Neural progenitor cell (in vitro differentiated cells): Measurements from ENCODE around the gene TNFRSF11A. TPM values are rescaled to one million over a fixed set of nuclear protein-coding genes. Genes with fewer than 3 reads are reported as not detected.
A peak's percentile ranks its signal among the peaks of the same experiment; 100 is the strongest.

Source experiments
- DNase-seq: peaks from one replicate; pipeline ENCODE4 v3.0.0-alpha.2; 2016; ENCODE audit warnings: low spot score
- H2AFZ ChIP-seq: fragments of 200-600 bp; sonication (generic); replicated peaks from 2 replicates; pipeline ENCODE4 v1.6.1; 2016; ENCODE audit warnings: antibody characterized with exemption
- H3F3A ChIP-seq: fragments of 200-600 bp; sonication (generic); 2 replicates; pipeline ENCODE4 v1.6.1; 2016; ENCODE audit warnings: antibody characterized with exemption, low read depth
- H3K27ac ChIP-seq: fragments of 200-600 bp; sonication (generic); 2 replicates; pipeline ENCODE4 v1.5.1; 2016; ENCODE audit warnings: mild to moderate bottlenecking
- H3K27me3 ChIP-seq: fragments of 200-600 bp; sonication (generic); 2 replicates; pipeline ENCODE4 v1.6.1; 2016; ENCODE audit warnings: mild to moderate bottlenecking, moderate library complexity
- H3K36me3 ChIP-seq: fragments of 200-600 bp; sonication (generic); 2 replicates; pipeline ENCODE4 v1.5.1; 2016
- H3K4me1 ChIP-seq: fragments of 200-600 bp; sonication (generic); 2 replicates; pipeline ENCODE4 v1.6.1; 2016; ENCODE audit warnings: mixed run types
- H3K4me2 ChIP-seq: fragments of 200-600 bp; sonication (generic); 2 replicates; pipeline ENCODE4 v1.6.1; 2016
- H3K4me3 ChIP-seq: fragments of 200-600 bp; sonication (generic); 2 replicates; pipeline ENCODE4 v1.5.1; 2016
- H3K79me2 ChIP-seq: fragments of 200-600 bp; sonication (generic); 2 replicates; pipeline ENCODE4 v1.6.1; 2016; ENCODE audit warnings: low read depth
- H3K9ac ChIP-seq: fragments of 200-600 bp; sonication (generic); 2 replicates; pipeline ENCODE4 v1.6.1; 2016
- H3K9me3 ChIP-seq: fragments of 200-600 bp; sonication (generic); 2 replicates; pipeline ENCODE4 v1.5.1; 2016; ENCODE audit warnings: low read depth
- H4K20me1 ChIP-seq: fragments of 200-600 bp; sonication (generic); 2 replicates; pipeline ENCODE4 v1.6.1; 2016; ENCODE audit warnings: low read depth
- H3K27ac Mint-ChIP-seq: 3 replicates; pipeline ENCODE4 v1.8.0; 2021; ENCODE audit warnings: mixed read lengths
- H3K27me3 Mint-ChIP-seq: 2 replicates; pipeline ENCODE4 v1.8.0; 2022; ENCODE audit warnings: low read depth, mild to moderate bottlenecking, inconsistent platforms, moderate library complexity, mixed read lengths; ENCODE audit not compliant: insufficient read depth
- H3K36me3 Mint-ChIP-seq: 3 replicates; pipeline ENCODE4 v1.8.0; 2021; ENCODE audit warnings: mixed read lengths
- H3K4me1 Mint-ChIP-seq: 3 replicates; pipeline ENCODE4 v1.8.0; 2021; ENCODE audit warnings: mixed read lengths
- H3K4me3 Mint-ChIP-seq: 3 replicates; pipeline ENCODE4 v1.8.0; 2021; ENCODE audit warnings: mild to moderate bottlenecking, moderate library complexity, mixed read lengths
- H3K9me3 Mint-ChIP-seq: 3 replicates; pipeline ENCODE4 v1.8.0; 2020; ENCODE audit warnings: mixed read lengths
- EZH2 ChIP-seq: fragments of 200-600 bp; sonication (generic); IDR thresholded peaks from 2 replicates; pipeline ENCODE4 v1.6.1; 2017; ENCODE audit warnings: antibody characterized with exemption, mild to moderate bottlenecking, moderate library complexity
- EZH2phosphoT487 ChIP-seq: fragments of 200-600 bp; sonication (generic); IDR thresholded peaks from 2 replicates; pipeline ENCODE4 v1.6.1; 2017; ENCODE audit warnings: antibody characterized with exemption
- total RNA-seq: library from RNA; depleted of rRNA; stranded (reverse); fragments of >200 nt; gene quantifications from 2 replicates; pipeline ENCODE4 v1.2.3, GENCODE V29; 2015; ENCODE audit warnings: low replicate concordance
- TF ChIP-seq, protein P1 (sequence below): fragments of 200-600 bp; sonication (generic); IDR thresholded peaks from 2 replicates; pipeline ENCODE4 v1.5.1; 2017; ENCODE audit warnings: antibody characterized with exemption, mild to moderate bottlenecking

Gene TNFRSF11A
- total RNA-seq, 1 donor from 2014 or later, result 0.47 TPM

- Histone ChIP-seq H3K4me2 (no peak overlapping the region), H2AFZ (no peak overlapping the region)
- no peaks in the 10 kb centered on the region for H3K27me3 Mint-ChIP-seq
Observed at GRCh38 chr18:62420151-62420512, 95.0 kb downstream of the TNFRSF11A start.

DNA sequence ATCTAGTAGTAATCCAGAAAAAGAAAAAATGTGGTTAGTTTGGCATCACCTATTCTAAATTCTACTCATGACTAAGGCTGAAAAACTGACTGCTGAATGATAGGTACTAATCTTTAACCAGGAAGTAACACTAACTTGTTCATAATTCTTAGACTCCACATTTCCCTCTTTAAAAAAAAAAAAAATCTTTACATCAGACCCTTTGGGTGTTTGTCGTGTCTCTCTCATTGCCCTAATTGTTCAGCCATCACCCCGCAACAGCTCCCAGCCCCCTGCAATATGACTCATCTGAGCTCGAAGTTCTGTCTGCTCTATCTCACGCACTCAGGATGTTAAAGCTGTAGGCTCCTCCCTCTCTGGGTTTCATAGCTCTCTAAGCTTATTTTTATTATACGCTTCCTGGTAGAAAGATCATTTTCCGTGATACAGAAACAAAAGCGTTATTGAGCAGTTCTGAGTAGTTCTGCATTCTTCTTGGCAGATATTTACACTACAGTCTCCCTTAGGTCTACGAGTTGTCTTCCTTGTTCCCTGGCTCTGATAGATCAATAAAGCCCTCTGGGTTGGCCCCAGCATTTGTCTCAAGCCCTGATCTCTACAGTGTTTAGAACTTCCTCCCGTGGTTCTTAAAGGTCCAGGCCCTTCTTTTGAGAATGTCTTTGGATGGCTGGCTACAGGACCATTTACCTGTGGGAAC, 95.6 kb downstream of the TNFRSF11A start:
- H4K20me1 ChIP-seq, result no peaks in the 10 kb centered on the region
- peaks cover 7% of the 10 kb centered on the region for H3K9me3 Mint-ChIP-seq
- H3K4me3 Mint-ChIP-seq, result no peak overlapping the region
- H3K9ac ChIP-seq, result no peak overlapping the region
- H3K4me3 ChIP-seq, result no peak overlapping the region
- H3K27ac Mint-ChIP-seq, result no peak overlapping the region
- H3K36me3 ChIP-seq, result no peaks in the 10 kb centered on the region
- H2AFZ ChIP-seq, result no peak overlapping the region
- no peaks in the 10 kb centered on the region for H3K9me3 ChIP-seq
- TF ChIP-seq, protein P1, sequence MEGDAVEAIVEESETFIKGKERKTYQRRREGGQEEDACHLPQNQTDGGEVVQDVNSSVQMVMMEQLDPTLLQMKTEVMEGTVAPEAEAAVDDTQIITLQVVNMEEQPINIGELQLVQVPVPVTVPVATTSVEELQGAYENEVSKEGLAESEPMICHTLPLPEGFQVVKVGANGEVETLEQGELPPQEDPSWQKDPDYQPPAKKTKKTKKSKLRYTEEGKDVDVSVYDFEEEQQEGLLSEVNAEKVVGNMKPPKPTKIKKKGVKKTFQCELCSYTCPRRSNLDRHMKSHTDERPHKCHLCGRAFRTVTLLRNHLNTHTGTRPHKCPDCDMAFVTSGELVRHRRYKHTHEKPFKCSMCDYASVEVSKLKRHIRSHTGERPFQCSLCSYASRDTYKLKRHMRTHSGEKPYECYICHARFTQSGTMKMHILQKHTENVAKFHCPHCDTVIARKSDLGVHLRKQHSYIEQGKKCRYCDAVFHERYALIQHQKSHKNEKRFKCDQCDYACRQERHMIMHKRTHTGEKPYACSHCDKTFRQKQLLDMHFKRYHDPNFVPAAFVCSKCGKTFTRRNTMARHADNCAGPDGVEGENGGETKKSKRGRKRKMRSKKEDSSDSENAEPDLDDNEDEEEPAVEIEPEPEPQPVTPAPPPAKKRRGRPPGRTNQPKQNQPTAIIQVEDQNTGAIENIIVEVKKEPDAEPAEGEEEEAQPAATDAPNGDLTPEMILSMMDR, result no peak
- TF ChIP-seq EZH2phosphoT487 (no peak), EZH2 (no peak)
- no peak overlapping the region for H3K27ac ChIP-seq
- H3K79me2 ChIP-seq, result no peaks in the 10 kb centered on the region
- no peaks in the 10 kb centered on the region for H3F3A ChIP-seq
- H3K4me1 ChIP-seq, result no peaks in the 10 kb centered on the region
- DNase-seq, result no peak
- H3K27me3 ChIP-seq, result no peaks in the 10 kb centered on the region
- no peaks in the 10 kb centered on the region for H3K36me3 Mint-ChIP-seq
- H3K27me3 Mint-ChIP-seq, result no peaks in the 10 kb centered on the region
- peaks cover 6% of the 10 kb centered on the region for H3K4me1 Mint-ChIP-seq
- no peak overlapping the region for H3K4me2 ChIP-seq

More at GRCh38 chr18:62420151-62420512, 95.0 kb downstream of the TNFRSF11A start:
- Histone ChIP-seq H3F3A (no peaks in the 10 kb centered on the region), H3K4me3 (no peak overlapping the region), H3K9ac (no peak overlapping the region), H3K9me3 (no peaks in the 10 kb centered on the region), H4K20me1 (no peaks in the 10 kb centered on the region), H3K27ac (no peak overlapping the region), H3K27me3 (no peaks in the 10 kb centered on the region), H3K79me2 (no peaks in the 10 kb centered on the region), H3K36me3 (no peaks in the 10 kb centered on the region), H3K4me1 (no peaks in the 10 kb centered on the region)
- Mint-ChIP-seq H3K4me3 (no peak overlapping the region), H3K27ac (no peak overlapping the region), H3K36me3 (no peaks in the 10 kb centered on the region), H3K9me3 (peaks cover 7% of the 10 kb centered on the region), H3K4me1 (peaks cover under 1% of the 10 kb centered on the region)
- TF ChIP-seq EZH2, result no peak
- no peak for TF ChIP-seq EZH2phosphoT487
- TF ChIP-seq, protein P1, result no peak
- DNase-seq, result no peak

- Mint-ChIP-seq H3K4me1 (peaks cover 11% of the 10 kb centered on the region), H3K36me3 (no peaks in the 10 kb centered on the region), H3K9me3 (peaks cover 5% of the 10 kb centered on the region), H3K4me3 (peak overlapping the region; percentile 76), H3K27ac (no peak overlapping the region), H3K27me3 (peaks cover 3% of the 10 kb centered on the region)
- peak overlapping the region; percentile 99 for H2AFZ ChIP-seq
- H3K9ac ChIP-seq, result no peak overlapping the region
- no peaks in the 10 kb centered on the region for H3K36me3 ChIP-seq
- no peaks in the 10 kb centered on the region for H4K20me1 ChIP-seq
- peak overlapping the region; percentile 82 for H3K4me2 ChIP-seq
- no peaks in the 10 kb centered on the region for H3K27me3 ChIP-seq
- peak overlapping the region; percentile 46 for H3K4me3 ChIP-seq
- no peak for TF ChIP-seq EZH2
- TF ChIP-seq, protein P1, result peak; percentile 75
- H3K27ac ChIP-seq, result no peak overlapping the region
- no peaks in the 10 kb centered on the region for H3K4me1 ChIP-seq
- no peaks in the 10 kb centered on the region for H3K79me2 ChIP-seq
- DNase-seq, result peak; percentile 86
- H3F3A ChIP-seq, result no peaks in the 10 kb centered on the region
- H3K9me3 ChIP-seq, result no peaks in the 10 kb centered on the region
Observed at GRCh38 chr18:62425465-62426190, 100.5 kb downstream of the TNFRSF11A start.
